Adrenal gland (tissue), 5 donors: ENCODE data around the gene TRDN.

Source experiments
- CTCF ChIP-seq, 6 experiments: fragments of 450-650 bp in 4 of 6; fragments of 200-600 bp in 2 of 6; sonication (generic) in 1 of 6; IDR thresholded peaks; 1 replicate in 5 of 6; 2 replicates in 1 of 6; pipeline versions ENCODE4 v1.5.1 to v1.8.0; 2016 to 2021; ENCODE audit warnings: antibody characterized with exemption in 6 of 6, mild to moderate bottlenecking in 2 of 6, moderate library complexity in 1 of 6
- POLR2A ChIP-seq, 2 donors: fragments of 450-650 bp; IDR thresholded peaks; one replicate each; pipeline ENCODE4 v1.6.1; 2017; ENCODE audit warnings: antibody characterized with exemption in 2 of 2, mild to moderate bottlenecking in 2 of 2, moderate library complexity in 1 of 2
- donor health status: DM: no; HTN: no; CAD: no.

- TF ChIP-seq POLR2A (IDR thresholded peaks at IDR 0.05) (no peak), CTCF (IDR thresholded peaks at IDR 0.05) (no peak)
Measured at GRCh38 chr6:123207967-123208510, 428.7 kb downstream of the TRDN start.
